NCI-H146 treated with DMSO at 0.1 percent for 48 hours (cell line): ENCODE results near the gene CCDC154.
A peak's percentile ranks its signal among the peaks of the same experiment; 100 is the strongest.
"Not testable (repeated sequence)": the region's sequence is repeated elsewhere in the genome, so short reads cannot be mapped to it uniquely, and the experiment has no call there.

Experiments used
- DNase-seq: peaks from one replicate; lab custom pipeline; 2025; ENCODE audit not compliant: unreplicated experiment; lab: John Stamatoyannopoulos, UW

Gene CCDC154

DNA sequence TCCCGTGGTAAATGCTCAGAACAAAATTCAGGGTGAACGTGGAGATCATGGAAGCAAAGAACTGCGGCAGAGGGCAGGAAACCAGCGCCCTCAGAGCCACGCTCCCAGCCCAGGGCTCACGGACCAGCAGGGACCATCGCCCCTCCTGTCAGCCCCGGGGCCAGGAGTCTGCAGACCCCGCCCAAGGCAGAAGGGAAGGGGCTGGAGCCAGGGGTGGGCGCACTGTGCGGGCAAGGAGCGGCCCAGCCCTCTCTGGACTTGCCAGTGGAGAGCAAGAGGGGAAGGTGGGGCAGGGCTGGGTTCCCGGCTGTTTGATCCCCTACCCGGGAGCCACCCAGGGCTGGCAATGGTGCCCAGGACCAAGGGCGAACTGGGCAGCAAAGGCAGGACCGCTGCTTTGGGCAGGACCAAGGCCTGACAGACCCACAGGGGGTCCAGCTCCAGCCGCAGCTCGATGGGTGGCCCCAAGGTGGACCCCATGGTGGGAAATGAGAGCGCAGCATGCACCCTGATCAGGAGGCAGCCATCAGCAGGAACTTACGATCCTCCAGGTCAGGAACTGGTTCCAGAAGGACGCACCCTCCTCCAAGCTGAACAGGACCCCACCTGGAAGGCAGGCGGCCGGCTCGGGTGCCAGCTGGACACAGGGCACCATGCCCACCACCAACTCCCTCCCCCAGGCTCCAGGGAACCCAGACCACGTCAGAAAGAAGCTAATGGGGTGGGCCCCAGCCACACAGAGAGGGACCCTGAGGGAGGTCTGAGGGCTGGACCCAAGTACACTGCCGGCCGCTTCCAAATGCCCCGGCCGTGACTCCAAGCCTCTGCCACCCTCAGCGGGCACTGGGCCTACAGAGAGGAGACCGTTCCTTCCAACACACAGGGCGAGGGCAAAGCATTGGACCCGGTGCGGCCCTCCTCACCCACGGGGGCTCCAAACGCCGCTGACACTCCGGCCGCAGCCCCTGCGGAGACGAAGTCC is 11.1 kb upstream of the CCDC154 start:
- DNase-seq, result no peak

- DNase-seq, result no peak
Measured at GRCh38 chr16:1454561-1454960, 10.2 kb upstream of the CCDC154 start.

GRCh38 chr16:1453316-1453715 is 9.0 kb upstream of the CCDC154 start:
- no peak for DNase-seq

- DNase-seq, result no peak
Measured at GRCh38 chr16:1452530-1452929, 8.2 kb upstream of the CCDC154 start.

DNA sequence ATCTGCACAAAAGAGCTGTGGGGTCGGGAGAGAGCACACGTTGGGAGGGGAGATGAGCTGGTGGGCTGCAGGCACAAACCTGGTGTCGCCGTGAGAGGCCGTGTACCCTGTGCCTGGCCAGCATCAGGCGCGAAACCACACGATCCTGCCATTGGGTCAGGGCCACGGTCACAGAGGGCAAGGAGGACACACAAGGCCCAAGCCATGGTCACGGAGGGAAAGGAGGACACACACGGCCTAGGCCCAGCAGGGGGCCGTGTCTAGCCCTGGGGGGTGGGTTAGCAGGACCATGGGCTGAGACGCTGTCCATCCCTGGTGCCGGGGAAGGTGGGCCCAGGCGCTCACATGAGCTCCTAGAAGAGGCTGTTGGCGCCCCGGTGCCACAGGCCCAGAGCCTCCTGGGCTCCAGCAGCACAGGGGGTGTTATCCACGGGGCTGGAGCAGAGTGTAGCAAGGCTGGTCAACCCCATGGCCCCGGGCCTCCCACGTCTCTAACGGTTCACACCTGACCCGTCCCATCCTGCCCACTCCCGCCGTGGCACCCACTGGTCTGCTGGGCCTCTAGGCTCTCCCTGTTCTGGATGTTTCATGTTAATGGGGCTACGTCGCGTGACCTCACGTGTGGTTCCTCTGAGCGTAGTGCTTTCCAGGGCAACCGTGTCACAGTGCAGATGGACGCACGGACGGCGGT is 7.5 kb upstream of the CCDC154 start:
- no peak for DNase-seq

DNA sequence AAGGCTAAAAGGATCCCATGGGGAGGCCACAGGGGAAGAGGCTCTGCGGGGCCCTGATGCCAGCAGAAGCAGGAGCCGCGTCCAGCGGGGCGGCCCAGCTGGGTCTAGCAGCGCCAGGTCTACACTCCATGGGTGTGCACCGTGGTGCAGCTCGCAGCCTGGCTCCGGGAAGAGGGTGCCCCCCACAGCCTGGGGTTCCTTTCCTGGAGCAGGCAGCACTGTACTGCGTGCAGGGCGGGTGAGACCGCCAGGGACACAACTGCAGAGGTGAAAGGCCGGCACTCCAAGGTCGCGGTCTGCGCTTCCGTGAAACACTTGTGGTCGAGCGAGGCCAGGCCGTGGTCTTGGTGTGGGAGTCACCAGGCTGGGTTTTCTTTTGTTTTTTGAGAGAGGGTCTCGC is 6.5 kb upstream of the CCDC154 start:
- no peak for DNase-seq

- DNase-seq, result no peak
Measured at GRCh38 chr16:1450218-1450617, 5.9 kb upstream of the CCDC154 start.

DNA sequence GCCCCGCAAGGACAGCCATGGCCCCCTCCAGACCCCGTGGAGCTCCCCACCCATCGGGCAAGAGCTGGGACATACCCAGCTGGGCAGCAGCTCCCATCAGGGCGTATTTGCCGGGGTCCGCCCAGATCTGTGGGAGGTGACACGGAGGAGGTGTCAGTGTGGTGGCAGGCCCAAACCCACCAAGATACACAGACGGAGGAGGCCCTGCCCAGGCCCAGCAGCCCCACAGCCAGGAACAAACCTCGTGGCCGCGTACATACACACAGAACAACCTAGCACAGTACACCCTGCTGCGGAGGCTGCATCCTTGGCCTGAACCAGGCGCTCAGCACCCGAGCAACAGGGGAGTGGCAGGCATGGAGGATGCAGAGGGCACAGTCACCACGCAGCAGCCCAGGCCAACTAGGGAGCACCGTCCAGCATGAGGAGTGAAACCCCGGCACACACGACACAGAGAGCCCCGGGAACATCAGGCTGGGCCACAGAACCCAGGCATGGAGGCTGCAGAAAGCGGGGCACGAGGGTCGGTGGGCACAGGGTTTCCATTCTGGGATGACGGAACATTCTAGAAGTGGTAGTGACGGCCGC is 4.9 kb upstream of the CCDC154 start:
- no peak for DNase-seq

GRCh38 chr16:1448536-1449116 is 4.3 kb upstream of the CCDC154 start:
- no peak for DNase-seq

DNA sequence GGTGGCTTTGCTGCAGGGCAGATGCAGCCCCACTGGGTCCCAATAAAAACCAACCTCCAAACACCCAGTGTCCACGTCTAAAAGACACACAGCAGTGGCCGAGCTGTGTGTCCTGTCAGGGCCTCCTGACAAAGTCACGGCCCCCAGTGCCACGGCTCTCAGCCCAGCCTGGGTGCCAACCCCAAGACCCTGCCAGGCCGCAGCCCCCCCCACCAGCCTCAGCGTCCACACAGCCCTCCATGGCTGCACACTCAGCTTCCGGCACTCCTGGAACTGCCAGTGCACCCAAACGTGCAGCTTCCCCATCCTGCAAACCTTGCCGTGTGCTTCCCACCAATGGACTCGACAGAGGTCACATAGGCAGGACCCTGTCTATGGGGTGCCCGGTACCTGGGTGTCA is 3.6 kb upstream of the CCDC154 start:
- DNase-seq, result no peak

GRCh38 chr16:1446296-1447080 is 2.1 kb upstream of the CCDC154 start:
- DNase-seq, result no peak

GRCh38 chr16:1445518-1446203 is 1.3 kb upstream of the CCDC154 start:
- no peak for DNase-seq

DNA sequence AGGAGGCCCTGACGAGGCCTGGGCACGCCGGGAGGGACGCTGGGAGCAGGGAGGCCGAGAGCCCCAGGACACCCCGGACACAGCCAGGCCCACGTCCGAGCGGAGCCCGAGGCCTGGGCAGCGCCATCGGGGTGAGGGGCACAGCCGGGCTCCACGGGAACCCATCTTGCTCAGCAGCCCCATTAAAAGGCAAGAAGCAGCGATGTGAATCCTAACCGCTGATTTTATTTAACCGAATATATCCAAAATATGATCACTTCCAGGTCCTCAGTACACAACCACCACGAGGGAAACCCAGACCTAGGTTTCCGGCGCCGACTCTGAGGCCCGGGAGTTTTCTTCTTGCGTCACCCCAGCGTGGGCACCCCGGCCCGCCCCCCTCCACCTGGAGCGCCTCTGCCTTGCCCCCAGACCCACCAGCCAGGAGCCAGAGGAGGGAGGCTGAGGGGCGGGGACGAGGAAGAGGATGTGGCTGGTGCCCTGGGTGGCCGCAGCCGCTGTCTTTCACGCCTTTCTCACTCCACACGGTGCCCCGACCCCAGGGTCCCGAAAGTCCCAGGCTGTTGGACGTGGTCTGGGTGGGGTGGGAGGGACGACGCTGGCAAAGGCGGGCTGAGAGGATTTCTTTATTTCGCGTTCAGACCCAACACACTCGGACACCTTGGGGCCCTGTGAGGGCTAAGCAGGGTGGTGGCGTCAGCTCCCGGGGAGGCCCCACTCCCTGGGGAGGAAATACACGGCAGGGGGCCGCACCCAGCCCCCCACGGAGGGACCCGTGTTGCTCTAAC is 568 bp upstream of the CCDC154 start:
- no peak for DNase-seq

GRCh38 chr16:1443403-1443973 is 868 bp downstream of the CCDC154 start:
- no peak for DNase-seq

GRCh38 chr16:1442697-1443096 is 1.7 kb downstream of the CCDC154 start:
- no peak for DNase-seq

- peak; percentile 36 for DNase-seq
Measured at GRCh38 chr16:1441391-1441829, 2.9 kb downstream of the CCDC154 start.

DNA sequence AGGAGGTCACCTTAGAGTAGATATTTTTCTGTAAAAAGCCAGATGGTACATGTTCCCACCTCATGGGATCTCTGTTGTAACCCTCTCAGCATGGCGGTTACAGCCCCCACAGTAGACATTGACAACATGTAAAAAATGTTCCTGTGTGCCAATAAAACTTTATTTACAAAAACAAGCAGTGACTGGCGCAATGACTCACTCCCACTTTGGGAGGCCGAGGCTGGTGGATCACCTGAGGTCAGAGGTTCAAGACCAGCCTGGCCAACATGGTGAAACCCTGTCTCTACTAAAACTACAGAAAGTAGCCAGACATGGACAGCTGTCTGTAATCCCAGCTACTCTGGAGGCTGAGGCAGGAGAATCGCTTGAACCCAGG is 4.7 kb downstream of the CCDC154 start:
- not testable (repeated sequence) for DNase-seq

- DNase-seq, result peak; percentile 62
Measured at GRCh38 chr16:1439058-1439698, 5.2 kb downstream of the CCDC154 start.
